ENCODE measurements around the gene WDR1. TPM values are rescaled to one million over a fixed set of nuclear protein-coding genes. Genes with fewer than 3 reads are reported as not detected.

Gene WDR1
- total RNA-seq, 1 donor from 2014 or later: 183 TPM

GRCh38 chr4:10091531-10092181 is 24.9 kb downstream of the WDR1 start:
- DNase-seq (peak; percentile 40), ATAC-seq (ENCODE audit: poor library complexity) (no peak)
- intact Hi-C loops (cut with DNase I): no loop called here

- intact Hi-C loops (cut with DNase I): no loop called here
- ATAC-seq (ENCODE audit: poor library complexity) (no peak), DNase-seq (peak; percentile 26)
Measured at GRCh38 chr4:10090467-10091250, 25.9 kb downstream of the WDR1 start.

- intact Hi-C loops (cut with DNase I): no loop called here
- ATAC-seq (ENCODE audit: poor library complexity) (no peak), DNase-seq (peak; percentile 44)
Measured at GRCh38 chr4:10089346-10089745, 27.3 kb downstream of the WDR1 start.

GRCh38 chr4:10088135-10089010 is 28.2 kb downstream of the WDR1 start:
- intact Hi-C loops (cut with DNase I): no loop called here
- DNase-seq (peak; percentile 19), ATAC-seq (ENCODE audit: poor library complexity) (no peak)

DNA sequence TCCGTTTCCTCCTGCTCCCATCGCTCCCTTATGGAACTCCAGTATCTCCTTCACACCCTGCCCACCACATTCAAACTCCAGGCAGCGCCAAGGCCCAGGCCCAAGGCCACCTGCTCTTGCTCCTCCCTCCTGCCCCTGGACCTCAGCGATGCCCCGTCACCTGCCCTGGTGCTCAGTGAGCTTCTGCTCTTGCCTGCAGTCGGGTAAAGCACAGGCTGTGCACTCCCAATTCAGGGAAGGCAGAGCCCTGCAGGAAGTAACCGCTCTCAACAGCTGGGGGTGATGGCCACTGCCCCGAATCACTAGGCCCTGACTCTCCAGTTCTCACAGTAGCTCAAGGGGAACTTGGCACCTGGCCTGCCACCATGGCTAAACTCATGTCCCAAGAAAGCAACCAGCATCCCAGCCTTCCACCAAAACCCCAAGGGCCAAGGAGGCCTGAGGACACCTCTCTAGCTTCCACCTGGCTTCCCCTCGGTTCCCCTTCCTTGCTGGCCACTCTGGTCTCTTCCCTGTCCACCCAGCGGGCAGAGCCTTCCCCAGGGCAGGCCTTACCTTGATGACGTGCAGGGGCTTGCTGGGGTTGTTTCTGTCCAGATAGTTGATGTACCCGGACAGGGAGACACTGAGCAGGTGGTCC is 29.3 kb downstream of the WDR1 start:
- intact Hi-C loops (cut with DNase I): no loop called here
- ATAC-seq (ENCODE audit: poor library complexity) (no peak), DNase-seq (peak; percentile 31)

DNA sequence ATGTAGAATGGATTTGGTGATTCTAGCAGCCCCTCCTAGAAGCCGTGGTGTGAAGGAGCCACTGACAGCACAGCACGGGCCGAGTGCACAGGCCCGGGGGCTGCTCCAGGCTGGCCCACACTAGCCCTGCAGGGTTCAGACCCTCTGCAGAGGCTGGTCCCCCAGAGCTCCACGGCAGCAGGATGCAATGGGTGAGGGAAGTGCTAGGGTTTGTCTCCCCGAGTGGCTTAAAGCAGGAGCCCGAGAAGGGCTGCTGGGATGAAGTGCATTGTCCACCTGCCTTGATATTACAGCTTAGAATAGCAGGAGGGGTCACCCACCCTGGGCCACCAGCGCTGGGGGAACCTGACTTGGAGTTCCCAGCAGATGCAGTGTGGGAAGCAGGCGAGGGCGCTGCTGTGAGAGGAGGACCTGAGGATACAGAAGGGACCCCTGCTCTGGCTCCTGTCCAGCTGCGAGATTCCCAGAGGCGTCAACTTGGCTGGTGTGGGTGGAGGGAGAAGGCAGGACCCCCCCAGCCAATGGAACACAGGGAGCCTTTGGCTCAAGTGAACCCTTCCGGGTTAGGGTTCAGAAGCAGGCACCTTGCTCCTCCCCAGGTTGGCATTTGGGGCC is 30.0 kb downstream of the WDR1 start:
- peak; percentile 33 for DNase-seq
- intact Hi-C loops (cut with DNase I): no loop called here
- no peak for ATAC-seq (ENCODE audit: poor library complexity)

DNA sequence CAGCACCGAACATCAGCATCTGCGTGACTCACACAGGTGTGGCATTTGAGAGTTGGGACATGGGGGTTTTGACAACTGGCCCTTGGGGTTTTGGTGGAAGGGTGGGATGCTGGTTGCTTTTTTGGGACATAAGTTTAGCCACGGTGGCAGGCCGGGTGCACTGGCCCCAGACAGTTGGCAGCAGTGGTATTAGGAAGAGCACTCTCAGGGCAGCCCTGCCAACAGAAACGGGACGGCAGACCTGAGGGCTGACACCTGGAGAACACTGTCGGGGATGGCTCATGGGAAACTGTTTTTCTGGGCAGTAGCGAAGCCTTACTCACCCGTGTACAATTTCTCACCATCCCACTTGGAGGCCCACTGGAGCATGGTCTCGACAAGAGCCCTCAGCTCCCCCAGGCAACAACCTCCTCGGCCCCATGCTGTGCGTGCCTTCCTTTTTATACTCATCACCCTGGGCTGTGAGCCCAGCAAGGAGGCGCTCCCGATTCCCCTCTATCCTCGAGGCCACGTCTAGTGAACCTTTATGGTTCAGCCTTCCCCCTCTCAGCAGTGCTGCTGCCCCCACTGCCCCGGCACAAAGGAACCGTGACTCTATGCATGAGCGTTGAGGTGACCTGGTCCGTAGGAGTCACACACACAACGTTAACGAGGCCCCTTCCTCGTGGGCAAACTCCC is 30.6 kb downstream of the WDR1 start:
- peak; percentile 24 for DNase-seq
- intact Hi-C loops (cut with DNase I): no loop called here
- ATAC-seq (ENCODE audit: poor library complexity): no peak

DNA sequence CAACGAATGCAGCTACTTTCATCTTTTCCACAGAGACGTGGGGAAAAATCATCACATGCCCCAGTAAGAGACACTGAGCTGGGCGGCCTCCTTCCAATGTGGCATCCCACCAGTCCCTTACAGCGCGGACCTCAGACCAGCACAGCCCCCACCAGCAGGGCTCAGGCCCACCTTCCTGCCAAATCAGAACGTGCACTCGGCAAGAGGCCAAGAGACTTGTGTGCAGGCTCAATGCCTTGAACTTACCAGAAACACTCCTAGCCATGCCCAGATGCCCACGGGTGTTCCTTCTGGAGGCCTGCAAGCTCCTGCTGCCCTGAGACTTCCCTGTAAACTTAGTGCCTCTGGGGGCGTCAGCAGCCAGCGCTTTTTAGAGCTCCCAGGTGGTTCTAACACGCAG is 31.2 kb downstream of the WDR1 start:
- DNase-seq: peak; percentile 42
- intact Hi-C loops (cut with DNase I): no loop called here

GRCh38 chr4:10084651-10085358 is 31.8 kb downstream of the WDR1 start:
- peak; percentile 49 for DNase-seq
- intact Hi-C loops (cut with DNase I): no loop called here

More for the DNA sequence above, 31.2 kb downstream of the WDR1 start:
- ATAC-seq (ENCODE audit: poor library complexity): peak; percentile 12

DNA sequence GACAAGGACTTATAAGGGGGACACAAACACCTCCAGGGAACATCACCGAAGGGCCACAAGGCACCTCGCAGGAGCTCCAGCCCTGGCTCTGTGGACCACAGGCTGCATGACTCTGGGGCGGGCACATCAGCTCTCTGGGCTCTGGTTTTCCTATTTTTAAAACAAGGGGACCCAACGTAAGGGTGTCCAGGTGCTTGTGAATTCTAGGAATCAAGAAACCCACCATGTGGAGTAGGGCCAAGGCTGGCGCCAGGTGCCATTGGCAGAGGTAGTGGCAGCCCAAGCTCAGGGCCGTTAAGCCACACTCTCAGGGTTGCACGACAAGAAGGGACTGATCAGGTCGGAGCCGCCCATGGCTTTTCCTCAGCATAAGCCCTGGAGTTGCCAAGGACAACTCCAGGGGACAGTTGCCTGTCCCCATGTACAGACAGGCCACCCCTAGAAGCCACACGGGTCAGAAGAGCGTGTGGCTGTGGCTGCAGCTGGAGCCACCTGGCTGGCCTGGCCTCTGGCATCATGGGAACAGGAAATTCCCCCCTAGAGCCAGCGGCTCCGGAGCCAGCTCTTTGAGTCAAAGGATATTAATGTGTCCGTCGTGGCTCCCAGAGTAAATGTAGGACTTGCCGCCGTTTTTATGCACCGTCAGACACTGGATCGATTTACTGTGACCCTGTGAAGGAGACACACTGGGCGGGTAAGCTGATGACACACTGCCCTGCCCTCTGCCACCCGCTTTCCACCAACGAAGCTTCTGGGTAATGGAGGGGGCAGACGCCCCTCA is 32.5 kb downstream of the WDR1 start:
- peak; percentile 17 for ATAC-seq (ENCODE audit: poor library complexity)

More at GRCh38 chr4:10084651-10085358, 31.8 kb downstream of the WDR1 start:
- ATAC-seq (ENCODE audit: poor library complexity): peak; percentile 44

DNA sequence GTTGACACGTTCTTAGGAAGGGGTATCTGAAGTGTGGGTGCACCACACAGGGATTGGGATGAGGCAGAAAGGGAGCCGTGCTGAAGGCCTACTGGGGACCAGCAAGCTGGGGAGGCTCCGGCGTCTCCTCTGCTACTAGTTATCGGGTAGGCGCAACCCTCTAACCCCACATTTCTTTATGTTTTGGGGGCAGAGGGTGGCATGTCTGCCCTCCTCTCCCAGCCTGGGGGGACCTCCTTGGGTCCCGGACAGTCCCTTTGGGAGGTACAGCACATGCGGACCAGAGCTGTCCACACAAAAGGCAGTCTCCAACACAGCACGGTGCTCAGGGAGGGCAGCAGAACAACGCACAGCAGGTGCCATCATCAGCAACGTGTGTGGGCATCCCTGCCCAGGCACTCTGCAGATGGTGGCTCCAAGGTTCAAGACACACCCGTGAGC is 33.2 kb downstream of the WDR1 start:
- peak; percentile 21 for DNase-seq
- intact Hi-C loops (cut with DNase I): no loop called here
- ATAC-seq (ENCODE audit: poor library complexity): no peak

More for the DNA sequence above, 32.5 kb downstream of the WDR1 start:
- peak; percentile 46 for DNase-seq
- intact Hi-C loops (cut with DNase I): no loop called here

DNA sequence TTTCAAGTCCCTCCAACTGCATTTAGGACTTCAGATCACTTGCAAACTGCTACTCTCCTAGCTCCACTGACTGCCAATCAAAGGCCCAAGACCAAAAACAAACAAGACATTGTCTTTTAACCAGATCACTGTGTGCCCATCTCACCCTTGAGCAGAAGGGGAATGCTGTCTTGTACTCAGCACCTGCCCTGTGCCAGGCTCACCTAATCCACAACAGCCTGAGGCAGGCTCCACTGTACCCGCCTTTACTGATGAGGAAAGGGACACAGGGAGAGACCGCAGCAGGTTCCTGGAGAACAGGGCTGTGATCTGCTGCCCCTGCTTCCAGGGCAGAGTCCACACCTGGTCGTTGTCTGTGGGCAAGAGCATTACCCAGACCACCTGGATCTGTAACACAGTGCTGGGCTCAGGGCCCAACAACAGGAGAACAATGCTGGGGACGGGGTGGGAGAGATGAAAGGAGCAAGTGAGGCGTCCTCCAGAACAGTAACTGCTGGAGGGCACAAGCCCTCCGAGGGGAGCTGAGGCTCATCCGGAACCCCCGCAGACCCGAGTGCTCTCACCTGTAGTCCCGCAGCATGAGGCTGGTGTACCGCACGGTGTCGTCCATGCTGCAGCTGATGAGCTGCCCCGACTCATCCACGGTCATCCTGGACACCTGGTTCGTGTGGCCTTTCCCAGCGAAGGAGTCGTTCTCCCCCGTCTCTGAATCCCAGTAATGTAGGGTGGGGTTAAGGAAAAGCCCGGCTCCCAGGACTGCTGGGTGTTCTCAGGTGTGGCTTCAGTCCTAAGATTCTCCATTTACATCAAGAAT is 33.9 kb downstream of the WDR1 start:
- DNase-seq (peak; percentile 32), ATAC-seq (ENCODE audit: poor library complexity) (no peak)
- intact Hi-C loops (cut with DNase I): no loop called here

GRCh38 chr4:10082047-10082446 is 34.6 kb downstream of the WDR1 start:
- intact Hi-C loops (cut with DNase I): no loop called here
- ATAC-seq (ENCODE audit: poor library complexity) (no peak), DNase-seq (peak; percentile 20)

DNA sequence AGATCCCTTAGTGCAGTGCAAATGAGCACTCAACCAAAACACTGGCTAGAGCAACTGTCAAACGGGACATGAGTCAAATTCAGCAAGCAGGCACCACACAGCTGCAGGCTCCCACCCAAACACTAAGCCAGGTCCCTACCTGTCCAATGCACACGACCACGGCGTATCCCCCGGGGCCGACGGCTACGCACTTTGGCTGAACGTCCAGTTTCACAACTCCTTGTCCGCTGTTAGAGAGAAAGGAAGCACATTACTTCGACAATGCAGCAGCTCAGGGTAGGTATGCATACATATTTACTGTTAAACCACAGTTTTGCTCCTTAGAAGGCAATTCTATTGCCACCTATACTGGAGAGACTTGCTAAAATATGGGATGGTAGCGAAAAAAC is 35.4 kb downstream of the WDR1 start:
- intact Hi-C loops (cut with DNase I): no loop called here
- no peak for ATAC-seq (ENCODE audit: poor library complexity)
- peak; percentile 32 for DNase-seq

- DNase-seq (peak; percentile 32), ATAC-seq (ENCODE audit: poor library complexity) (no peak)
- intact Hi-C loops (cut with DNase I): no loop called here
Measured at GRCh38 chr4:10080589-10081217, 35.9 kb downstream of the WDR1 start.

Measured in Right ventricle myocardium superior (tissue), 1 donor.